Stimulated activated CD8-positive, alpha-beta memory T cell treated with anti-CD3 and anti-CD28 coated beads, Interleukin-7, amount 100 ng/mL, for 24 hours (primary cell): ENCODE measurements around the gene ARL10.
A peak's percentile ranks its signal among the peaks of the same experiment; 100 is the strongest.

ENCODE experiments used
- DNase-seq: peaks from one replicate; pipeline ENCODE4 v3.0.0-alpha.2; 2020; ENCODE audit warnings: low read depth

The ARL10 gene

GRCh38 chr5:176361437-176362232 lies 3.7 kb upstream of the ARL10 start, which contains the start of gene KIAA1191:
KIAA1191 (minus strand) TSS chr5:176361764; CDS start chr5:176359508, 2,256 bp downstream.
- DNase-seq, result peak; percentile 79

- DNase-seq, result no peak
These were observed 3.1 kb upstream of the ARL10 start for GRCh38 chr5:176362233-176362490.

GRCh38 chr5:176364765-176365350 lies 429 bp upstream of the ARL10 start:
- DNase-seq, result no peak

GRCh38 chr5:176366232-176366894 lies 1.1 kb downstream of the ARL10 start:
- DNase-seq, result no peak

GRCh38 chr5:176368726-176369125 lies 3.4 kb downstream of the ARL10 start:
- DNase-seq, result no peak

GRCh38 chr5:176369934-176370711 lies 4.8 kb downstream of the ARL10 start:
- no peak for DNase-seq

- no peak for DNase-seq
These were observed 6.6 kb downstream of the ARL10 start for GRCh38 chr5:176371621-176372539.

- DNase-seq, result no peak
These were observed 8.0 kb downstream of the ARL10 start for GRCh38 chr5:176373100-176373818.

GRCh38 chr5:176379881-176380280 lies 14.6 kb downstream of the ARL10 start:
- DNase-seq, result no peak

- DNase-seq, result no peak
These were observed 16.1 kb downstream of the ARL10 start for GRCh38 chr5:176381423-176381822.

GRCh38 chr5:176381979-176382378 lies 16.7 kb downstream of the ARL10 start:
- DNase-seq, result no peak

GRCh38 chr5:176382721-176383120 lies 17.4 kb downstream of the ARL10 start:
- no peak for DNase-seq

- no peak for DNase-seq
These were observed 18.1 kb downstream of the ARL10 start for GRCh38 chr5:176383248-176383905.

- DNase-seq, result no peak
These were observed 18.7 kb downstream of the ARL10 start for GRCh38 chr5:176383961-176384360.

- no peak for DNase-seq
These were observed 19.2 kb downstream of the ARL10 start for GRCh38 chr5:176384366-176384930.

- DNase-seq, result no peak
These were observed 19.7 kb downstream of the ARL10 start for GRCh38 chr5:176384991-176385390.

GRCh38 chr5:176386491-176386890 lies 21.2 kb downstream of the ARL10 start:
- DNase-seq, result no peak

GRCh38 chr5:176387384-176387925 lies 22.2 kb downstream of the ARL10 start:
- DNase-seq, result no peak

GRCh38 chr5:176388003-176388443 lies 22.7 kb downstream of the ARL10 start:
- DNase-seq, result no peak
